KOPT-K1 (cell line): ENCODE data around the gene FANK1.
"Not testable (repeated sequence)": the region's sequence is repeated elsewhere in the genome, so short reads cannot be mapped to it uniquely, and the experiment has no call there.

Experiments used
- H3K27ac ChIP-seq: fragments of 200-600 bp; sonication (generic); 2 replicates; pipeline ENCODE4 v1.5.1; 2016; ENCODE audit warnings: antibody characterized with exemption, mild to moderate bottlenecking, low read depth, low read length; ENCODE audit not compliant: poor library complexity, severe bottlenecking
- H3K36me3 ChIP-seq: fragments of 200-600 bp; sonication (generic); 2 replicates; pipeline ENCODE4 v1.5.1; 2017; ENCODE audit warnings: antibody characterized with exemption, mild to moderate bottlenecking, low read length, moderate library complexity; ENCODE audit not compliant: insufficient read depth
- H3K9me3 ChIP-seq: fragments of 200-600 bp; sonication (generic); 2 replicates; pipeline ENCODE4 v1.5.1; 2017; ENCODE audit warnings: antibody characterized with exemption, low read length, mild to moderate bottlenecking; ENCODE audit not compliant: insufficient read depth, poor library complexity, severe bottlenecking

Gene FANK1

DNA sequence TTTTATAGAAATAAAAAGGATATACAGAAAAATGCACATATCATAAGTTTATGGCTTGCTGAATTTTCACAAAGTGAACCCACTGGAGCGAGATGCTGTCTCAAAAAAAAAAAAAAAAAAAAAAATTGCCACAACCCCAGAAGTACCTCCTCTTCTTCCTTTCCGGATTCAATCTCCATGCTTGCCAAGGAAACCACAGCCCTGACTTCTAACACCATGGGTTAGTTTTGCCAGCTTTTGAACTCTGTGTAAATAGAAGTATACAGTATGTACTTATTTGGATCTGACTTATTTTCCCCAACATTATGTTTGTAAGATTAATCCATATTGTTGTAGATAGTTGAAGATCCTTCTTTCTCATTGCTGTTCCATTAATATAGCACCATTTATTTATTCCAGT, 40.0 kb downstream of the FANK1 start:
- H3K36me3 ChIP-seq, result no peaks in the 10 kb centered on the region

DNA sequence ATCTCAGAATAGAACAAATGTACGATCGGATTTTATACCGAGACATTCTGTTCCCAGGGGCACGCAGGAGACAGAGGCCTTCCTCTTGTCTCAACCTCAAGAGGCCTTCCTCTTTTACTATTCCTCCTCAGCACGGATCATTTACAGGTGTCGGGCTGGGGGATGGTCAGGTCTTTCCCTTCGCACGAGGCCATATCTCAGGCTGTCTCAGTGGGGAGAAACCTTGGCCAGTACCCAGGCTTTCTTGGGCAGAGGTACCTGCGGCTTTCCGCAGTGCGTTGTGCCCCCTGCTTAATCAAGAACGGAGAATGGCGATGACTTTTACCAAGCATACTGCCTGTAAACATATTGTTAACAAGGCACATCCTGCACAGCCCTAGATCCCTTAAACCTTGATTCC, 44.2 kb downstream of the FANK1 start:
- Histone ChIP-seq H3K36me3 (no peaks in the 10 kb centered on the region), H3K27ac (no peak overlapping the region), H3K9me3 (no peaks in the 10 kb centered on the region)

More for the DNA sequence above, 40.0 kb downstream of the FANK1 start:
- no peak overlapping the region for H3K27ac ChIP-seq
- H3K9me3 ChIP-seq, result no peaks in the 10 kb centered on the region

DNA sequence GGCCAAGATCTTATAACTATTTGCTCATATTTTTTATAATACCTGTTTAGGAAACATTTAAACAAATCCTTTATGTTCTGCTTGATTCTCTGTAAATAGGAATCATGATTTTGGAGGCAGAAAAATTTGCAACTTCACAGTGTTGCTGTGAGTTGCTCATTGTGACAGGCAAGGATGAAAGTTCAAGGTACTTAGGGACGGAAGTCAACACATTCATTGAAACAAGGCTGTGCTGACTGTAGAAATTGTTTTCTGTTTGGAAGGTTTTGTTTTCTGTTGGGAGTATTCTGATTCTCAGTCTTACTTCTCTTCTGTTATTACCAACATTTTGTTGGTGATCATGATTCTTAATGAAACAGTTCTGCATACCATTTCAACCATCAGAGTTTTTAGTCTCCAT, 54.9 kb downstream of the FANK1 start:
- Histone ChIP-seq H3K36me3 (no peaks in the 10 kb centered on the region), H3K27ac (no peak overlapping the region), H3K9me3 (peaks cover 17% of the 10 kb centered on the region)

DNA sequence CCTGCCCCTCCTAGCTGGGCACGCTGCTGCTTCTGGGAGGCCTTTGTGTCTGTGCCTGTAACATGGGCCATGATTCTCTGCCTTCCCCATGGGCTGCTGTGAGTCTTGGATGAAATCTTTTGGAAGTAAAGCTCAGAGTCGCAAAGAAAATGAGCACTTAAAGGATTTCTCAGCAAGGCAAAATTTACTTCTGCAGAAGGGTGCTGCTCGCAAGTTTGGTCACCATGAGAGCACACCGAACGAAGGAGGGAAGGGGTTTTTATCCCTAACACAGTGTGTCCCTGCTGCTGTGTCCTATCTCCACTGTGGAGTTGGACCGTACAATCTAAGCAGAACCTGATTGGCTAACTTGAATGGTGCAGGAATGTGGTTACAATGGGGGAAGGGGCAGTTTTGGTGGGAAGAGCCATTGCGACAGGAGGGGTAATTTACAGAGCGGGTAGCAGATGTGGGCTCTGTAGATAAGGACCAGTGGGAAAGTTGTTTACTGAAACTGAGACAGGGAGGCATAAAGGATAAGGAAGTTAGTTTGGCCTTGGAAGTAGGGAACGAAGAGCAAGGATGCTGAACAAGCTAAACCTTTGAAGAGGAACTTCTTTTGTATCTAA, 57.5 kb downstream of the FANK1 start:
- no peak overlapping the region for H3K27ac ChIP-seq
- H3K36me3 ChIP-seq, result no peaks in the 10 kb centered on the region
- H3K9me3 ChIP-seq, result peaks cover 17% of the 10 kb centered on the region

DNA sequence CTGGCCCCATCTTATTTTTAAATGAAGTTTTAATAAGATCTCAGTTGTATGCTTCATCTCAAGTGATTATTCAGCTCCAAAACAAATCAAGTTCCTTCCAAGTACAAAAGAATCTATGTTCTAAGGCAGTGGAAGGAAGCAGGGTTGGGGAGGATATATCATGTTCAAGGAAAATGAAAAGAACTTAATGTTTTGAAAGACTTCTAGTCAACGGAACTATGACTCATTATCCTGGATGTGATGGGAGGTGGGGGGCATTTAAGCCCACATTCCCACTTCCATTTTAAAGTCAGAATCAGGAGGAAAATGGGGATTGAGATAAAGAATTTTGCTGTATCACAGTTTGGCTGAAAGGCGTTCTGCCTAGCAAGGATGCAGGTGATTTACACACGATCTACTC, 59.4 kb downstream of the FANK1 start:
- H3K9me3 ChIP-seq, result peaks cover 17% of the 10 kb centered on the region
- H3K36me3 ChIP-seq, result no peaks in the 10 kb centered on the region
- H3K27ac ChIP-seq, result no peak overlapping the region

DNA sequence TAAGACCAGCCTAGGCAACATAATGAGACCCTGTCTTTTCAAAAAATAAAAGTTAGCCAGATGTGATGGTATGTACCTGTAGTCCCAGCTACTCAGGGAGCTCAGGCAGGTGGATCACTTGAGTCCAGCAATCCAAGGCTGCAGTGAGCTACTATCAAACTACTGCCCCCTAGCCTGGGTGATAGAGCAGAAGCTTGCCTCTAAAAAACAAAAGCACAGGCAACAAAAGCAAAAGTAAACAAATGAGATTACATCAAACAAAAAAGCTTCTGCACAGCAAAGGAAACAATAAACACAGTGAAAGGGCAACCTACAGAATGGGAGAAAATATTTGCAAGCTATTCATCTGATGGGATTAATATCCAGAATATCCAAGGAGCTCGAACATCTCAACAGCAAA, 65.4 kb downstream of the FANK1 start:
- Histone ChIP-seq H3K27ac (no peak overlapping the region), H3K36me3 (no peaks in the 10 kb centered on the region), H3K9me3 (no peaks in the 10 kb centered on the region)

DNA sequence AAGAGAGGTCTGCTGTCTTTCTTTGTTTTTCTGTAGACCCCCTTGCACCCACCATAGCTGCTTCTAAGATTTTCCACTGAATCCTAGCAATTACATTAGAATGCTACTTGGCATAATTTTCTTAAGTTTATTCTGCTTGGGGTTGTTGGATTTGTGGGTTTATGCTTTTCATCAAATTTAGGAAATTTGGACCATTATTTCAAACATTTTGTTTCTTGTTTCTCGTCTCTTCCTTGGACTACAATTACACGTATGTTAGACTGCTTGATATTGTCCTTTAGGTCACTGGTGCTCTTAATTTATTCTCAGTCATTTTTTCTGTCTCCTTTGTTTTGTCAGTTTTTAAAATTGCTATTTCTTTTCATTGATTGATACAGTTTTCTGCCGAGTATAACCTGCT, 65.8 kb downstream of the FANK1 start:
- Histone ChIP-seq H3K9me3 (no peaks in the 10 kb centered on the region), H3K36me3 (no peaks in the 10 kb centered on the region), H3K27ac (no peak overlapping the region)

DNA sequence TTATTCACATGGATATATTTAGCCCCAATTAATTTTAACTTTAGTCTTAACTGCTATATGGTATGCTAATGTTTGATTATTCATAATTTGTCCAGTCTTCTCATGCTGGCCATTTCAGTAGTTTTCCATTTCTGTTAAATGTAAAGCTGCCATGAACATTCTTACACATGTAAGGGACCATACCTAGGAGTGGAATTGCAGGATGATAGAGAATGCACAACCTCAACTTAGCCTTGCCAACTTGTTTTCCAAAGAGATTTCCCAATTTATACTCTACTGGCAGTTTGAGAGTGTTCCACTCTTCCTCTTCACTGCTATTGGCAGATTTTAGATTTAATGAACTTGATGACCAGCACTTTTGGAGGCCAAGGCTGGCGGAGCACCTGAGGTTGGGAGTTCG, 68.2 kb downstream of the FANK1 start:
- Histone ChIP-seq H3K27ac (no peak overlapping the region), H3K9me3 (no peaks in the 10 kb centered on the region), H3K36me3 (no peaks in the 10 kb centered on the region)

DNA sequence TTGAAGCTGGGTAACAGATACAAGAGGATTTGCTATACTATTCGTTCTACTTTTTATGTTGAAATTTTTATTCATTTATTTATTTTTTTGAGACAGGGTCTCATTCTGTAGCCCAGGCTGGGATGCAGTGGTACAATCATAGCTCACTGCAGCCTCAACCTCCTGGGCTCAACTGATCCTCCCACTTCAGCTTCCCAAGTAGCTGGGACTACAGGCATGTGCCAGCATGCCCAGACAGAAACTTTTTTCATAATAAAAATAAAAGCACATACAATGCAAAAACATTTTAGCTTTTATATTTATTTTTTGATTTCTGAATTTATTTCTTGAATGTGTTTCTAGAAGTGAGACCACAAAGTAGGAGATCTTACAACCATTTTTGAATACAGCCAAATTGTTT, 71.2 kb downstream of the FANK1 start:
- no peaks in the 10 kb centered on the region for H3K9me3 ChIP-seq
- H3K36me3 ChIP-seq, result no peaks in the 10 kb centered on the region
- H3K27ac ChIP-seq, result no peak overlapping the region

DNA sequence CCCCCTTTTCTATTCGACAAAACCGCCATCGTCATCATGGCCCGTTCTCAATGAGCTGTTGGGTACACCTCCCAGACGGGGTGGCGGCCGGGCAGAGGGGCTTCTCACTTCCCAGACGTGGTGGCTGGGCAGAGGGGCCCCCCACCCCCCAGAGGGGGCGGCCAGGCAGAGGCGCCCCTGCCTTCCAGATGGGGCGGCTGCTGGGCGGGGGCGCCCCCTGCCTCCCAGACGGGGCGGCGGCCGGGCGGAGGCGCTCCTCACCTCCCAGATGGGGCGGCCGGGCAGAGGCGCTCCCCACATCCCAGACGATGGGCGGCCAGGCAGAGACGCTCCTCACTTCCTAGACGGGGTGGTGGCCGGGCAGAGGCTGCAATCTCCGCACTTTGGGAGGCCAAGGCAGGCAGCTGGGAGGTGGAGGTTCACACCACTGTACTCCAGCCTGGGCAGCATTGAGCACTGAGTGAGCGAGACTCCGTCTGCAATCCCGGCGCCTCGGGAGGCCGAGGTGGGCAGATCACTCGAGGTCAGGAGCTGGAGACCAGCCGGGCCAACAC, 73.8 kb downstream of the FANK1 start:
- not testable (repeated sequence) for H3K27ac ChIP-seq, H3K36me3 ChIP-seq, H3K9me3 ChIP-seq

DNA sequence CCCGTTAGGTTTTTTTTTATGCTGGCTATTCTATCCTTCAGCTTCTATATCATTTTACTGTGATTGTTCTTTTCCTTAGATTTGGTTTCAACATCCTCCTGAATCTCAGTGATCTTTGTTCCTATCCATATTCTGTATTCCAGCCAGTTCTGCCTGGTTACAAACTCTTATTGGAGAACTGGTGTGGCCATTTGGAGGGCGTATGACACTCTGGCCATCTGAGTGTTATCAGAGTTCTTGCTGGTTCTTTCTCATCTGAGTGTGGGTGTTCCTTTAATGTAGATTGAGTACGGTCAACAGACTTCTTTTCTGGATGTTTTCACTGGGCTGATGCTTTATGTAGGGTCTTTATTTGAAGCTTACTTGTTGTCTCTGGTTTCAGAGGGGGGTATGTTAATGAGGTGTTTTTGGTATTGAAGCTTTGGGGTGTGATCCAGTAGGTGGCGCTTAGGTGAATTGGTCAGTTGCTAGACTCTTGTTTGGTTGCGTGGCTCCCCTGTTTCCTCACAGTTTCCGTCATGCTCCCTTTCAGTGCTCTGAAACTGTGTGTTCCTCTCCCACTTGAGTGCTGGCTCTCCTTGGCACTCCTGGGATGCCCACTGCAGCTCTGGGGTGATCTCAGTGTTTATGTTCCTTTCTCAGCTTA, 80.7 kb downstream of the FANK1 start:
- no peaks in the 10 kb centered on the region for H3K36me3 ChIP-seq
- no peak overlapping the region for H3K27ac ChIP-seq
- H3K9me3 ChIP-seq, result no peaks in the 10 kb centered on the region

DNA sequence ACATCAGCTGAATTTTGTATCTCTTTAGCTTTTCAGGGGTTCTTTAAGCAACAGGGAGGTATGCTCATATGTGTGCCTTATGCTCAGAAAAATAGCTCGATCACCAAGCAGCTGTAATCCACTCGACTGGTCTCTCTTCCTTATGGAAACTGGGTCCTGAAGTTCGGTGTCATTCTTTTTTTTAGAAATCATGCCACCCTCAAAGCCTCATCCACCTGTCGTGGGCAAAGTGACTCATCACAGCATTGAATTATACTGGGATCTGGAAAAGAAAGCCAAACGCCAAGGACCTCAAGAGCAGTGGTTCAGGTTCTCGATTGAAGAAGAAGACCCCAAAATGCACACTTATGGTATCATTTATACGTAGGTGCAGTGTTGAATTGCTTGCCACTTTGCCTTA, 83.6 kb downstream of the FANK1 start:
- H3K9me3 ChIP-seq, result no peaks in the 10 kb centered on the region
- no peak overlapping the region for H3K27ac ChIP-seq
- no peaks in the 10 kb centered on the region for H3K36me3 ChIP-seq

DNA sequence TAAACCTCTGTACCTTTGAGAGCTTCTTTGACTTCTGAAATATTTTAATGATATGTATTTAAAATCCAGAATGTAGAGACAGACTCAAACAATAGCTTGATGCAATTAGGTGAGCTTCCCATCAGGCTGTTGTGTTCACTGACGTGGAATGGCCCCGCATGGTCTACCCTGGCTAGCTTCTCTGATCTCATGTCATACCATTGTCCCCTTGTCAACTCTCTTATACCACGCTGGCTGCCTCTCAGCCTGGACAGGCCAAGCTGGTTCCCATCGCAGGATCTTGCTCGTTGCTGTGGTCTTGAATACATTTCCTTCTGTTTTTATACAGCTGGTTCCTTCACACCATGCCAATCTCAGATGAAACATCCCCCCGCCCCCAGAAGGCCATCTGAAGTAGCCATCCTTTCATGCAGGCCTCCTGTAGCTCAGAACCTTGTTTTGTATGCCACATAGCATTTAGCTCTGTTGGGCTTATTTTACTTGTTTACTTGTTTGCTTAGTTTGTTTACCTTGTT, 84.2 kb downstream of the FANK1 start:
- Histone ChIP-seq H3K27ac (no peak overlapping the region), H3K9me3 (no peaks in the 10 kb centered on the region), H3K36me3 (no peaks in the 10 kb centered on the region)

DNA sequence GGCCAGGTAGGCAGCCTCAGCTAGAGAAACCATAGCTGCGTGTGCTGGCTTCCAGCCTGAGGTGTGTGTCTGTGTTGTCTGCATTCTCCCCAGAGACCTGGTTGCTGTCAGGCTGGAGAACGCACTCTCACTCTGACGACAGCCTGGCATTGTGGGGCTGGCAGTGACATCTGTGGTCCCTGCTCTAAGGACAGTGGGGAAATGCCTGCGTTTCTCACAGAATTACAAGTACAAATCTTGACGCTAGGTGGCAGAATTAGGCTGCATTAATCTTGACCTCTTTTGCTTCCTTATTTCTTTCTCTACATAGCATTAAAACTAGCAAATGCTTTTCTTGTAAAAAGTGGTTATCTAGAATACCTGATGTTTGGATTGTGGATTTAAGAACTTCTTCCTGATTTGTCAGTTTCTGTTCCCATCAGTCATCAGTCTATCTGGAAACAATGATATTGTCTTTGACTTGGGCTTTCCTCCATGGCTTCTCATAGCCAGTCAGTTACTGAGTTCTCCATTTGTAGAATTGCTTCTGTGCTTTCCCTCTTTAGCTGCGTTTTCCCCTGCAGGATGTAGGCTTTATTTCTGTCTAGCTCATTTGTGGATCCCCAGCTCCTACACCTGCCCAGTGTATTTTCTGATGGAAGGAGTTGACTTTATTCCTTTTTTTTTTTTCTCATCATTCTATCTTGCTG, 86.0 kb downstream of the FANK1 start:
- Histone ChIP-seq H3K9me3 (no peaks in the 10 kb centered on the region), H3K36me3 (no peaks in the 10 kb centered on the region), H3K27ac (no peak overlapping the region)

DNA sequence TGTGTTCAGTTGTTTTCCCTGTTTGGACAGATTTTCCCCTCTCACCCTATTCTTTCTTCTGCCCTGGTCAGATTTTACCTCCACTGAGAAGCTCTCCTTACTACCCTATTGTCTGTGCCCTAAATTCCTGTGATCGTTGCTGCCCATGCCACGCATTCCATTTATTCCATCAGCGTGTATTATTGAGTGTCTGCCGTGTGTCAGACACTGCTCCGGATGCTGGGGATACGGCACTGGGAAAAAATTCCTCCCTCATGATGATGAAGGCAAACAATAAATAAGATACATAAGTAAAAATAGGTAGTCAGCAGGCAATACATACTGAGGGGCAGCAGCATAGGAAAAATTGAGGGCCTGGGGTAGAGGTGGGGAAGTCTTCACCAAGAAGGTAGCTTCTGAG, 86.8 kb downstream of the FANK1 start:
- Histone ChIP-seq H3K27ac (no peak overlapping the region), H3K36me3 (no peaks in the 10 kb centered on the region)

More for the DNA sequence above, 86.8 kb downstream of the FANK1 start:
- H3K9me3 ChIP-seq, result no peaks in the 10 kb centered on the region
